Ishikawa (cell line): ENCODE measurements around the gene NPLOC4.

Experiments used
- CEBPB ChIP-seq: IDR thresholded peaks from 2 replicates; pipeline ENCODE4 v1.6.1; 2012
- CREB1 ChIP-seq: IDR thresholded peaks from 2 replicates; pipeline ENCODE4 v1.6.1; 2012; ENCODE audit warnings: low read depth
- EGR1 ChIP-seq: IDR thresholded peaks from 2 replicates; pipeline ENCODE4 v1.6.1; 2012
- EP300 ChIP-seq: IDR thresholded peaks from 2 replicates; pipeline ENCODE4 v1.6.1; 2012; ENCODE audit warnings: borderline replicate concordance
- FOXM1 ChIP-seq: IDR thresholded peaks from 2 replicates; pipeline ENCODE4 v1.6.1; 2012; ENCODE audit warnings: low read depth, borderline replicate concordance
- MAX ChIP-seq: IDR thresholded peaks from 2 replicates; pipeline ENCODE4 v1.6.1; 2012
- NFIC ChIP-seq: IDR thresholded peaks from 2 replicates; pipeline ENCODE4 v1.6.1; 2012
- RAD21 ChIP-seq: IDR thresholded peaks from 2 replicates; pipeline ENCODE4 v1.6.1; 2012; ENCODE audit warnings: low read depth
- REST ChIP-seq: IDR thresholded peaks from 2 replicates; pipeline ENCODE4 v1.6.1; 2012; ENCODE audit warnings: low read depth, mild to moderate bottlenecking
- TAF1 ChIP-seq: IDR thresholded peaks from 2 replicates; pipeline ENCODE4 v1.6.1; 2012; ENCODE audit warnings: low read depth, mild to moderate bottlenecking
- TCF12 ChIP-seq: IDR thresholded peaks from 2 replicates; pipeline ENCODE4 v1.6.1; 2012; ENCODE audit warnings: low read depth
- TEAD4 ChIP-seq: IDR thresholded peaks from 2 replicates; pipeline ENCODE4 v1.6.1; 2012
- USF1 ChIP-seq: IDR thresholded peaks from 2 replicates; pipeline ENCODE4 v1.6.1; 2012
- YY1 ChIP-seq: IDR thresholded peaks from 2 replicates; pipeline ENCODE4 v1.6.1; 2012; ENCODE audit warnings: low read depth
- ZBTB7A ChIP-seq: IDR thresholded peaks from 2 replicates; pipeline ENCODE4 v1.6.1; 2012; ENCODE audit warnings: low read depth

The NPLOC4 gene

GRCh38 chr17:81510785-81511553, 125.9 kb downstream of the NPLOC4 start:
- TF ChIP-seq MAX, result no peak
- TF ChIP-seq FOXM1, result no peak
- TF ChIP-seq TAF1, result no peak
- no peak for TF ChIP-seq EP300
- no peak for TF ChIP-seq CREB1
- TF ChIP-seq EGR1, result no peak
- no peak for TF ChIP-seq RAD21
- no peak for TF ChIP-seq REST
- no peak for TF ChIP-seq TEAD4
- no peak for TF ChIP-seq NFIC
- TF ChIP-seq USF1, result no peak
- no peak for TF ChIP-seq YY1
- no peak for TF ChIP-seq CEBPB
- no peak for TF ChIP-seq ZBTB7A
- TF ChIP-seq TCF12, result no peak

GRCh38 chr17:81509972-81510784, 126.7 kb downstream of the NPLOC4 start:
- no peak for TF ChIP-seq EP300

- TF ChIP-seq CREB1 (0 out of 2 replicates have a peak, but pooled peaks have one; percentile 1), REST (no peak)
Measured at GRCh38 chr17:81509207-81509971, 127.5 kb downstream of the NPLOC4 start.

GRCh38 chr17:81508639-81509206, 128.2 kb downstream of the NPLOC4 start:
- peak; percentile 32; the same call in 1 of the 2 replicates for TF ChIP-seq TCF12
- 0 out of 2 replicates have a peak, but pooled peaks have one; percentile 26 for TF ChIP-seq TEAD4
- TF ChIP-seq NFIC, result peak; percentile 53
- no peak for TF ChIP-seq CEBPB
